ENCODE measurements around the gene NDFIP2.

NDFIP2 gene

GRCh38 chr13:79503473-79504017, 22.6 kb downstream of the NDFIP2 start:
- no peak overlapping the region for H3K9ac ChIP-seq (ENCODE audit: low read length)
- H3K36me3 ChIP-seq (ENCODE audit: control insufficient read depth, insufficient read depth, low read length) = no peaks in the 10 kb centered on the region
- H3K27me3 ChIP-seq (ENCODE audit: control insufficient read depth, insufficient read depth, low read length) = no peaks in the 10 kb centered on the region
- no peak overlapping the region for H3K27ac ChIP-seq (ENCODE audit: low read depth, low read length)
- no peaks in the 10 kb centered on the region for H3K4me1 ChIP-seq (ENCODE audit: control insufficient read depth, insufficient read depth, low read length)
- no peak overlapping the region for H3K4me3 ChIP-seq (ENCODE audit: low read length)

GRCh38 chr13:79508224-79508961, 27.4 kb downstream of the NDFIP2 start:
- H3K36me3 ChIP-seq (ENCODE audit: control insufficient read depth, insufficient read depth, low read length) = no peaks in the 10 kb centered on the region
- no peak overlapping the region for H3K4me3 ChIP-seq (ENCODE audit: low read length)
- H3K27me3 ChIP-seq (ENCODE audit: control insufficient read depth, insufficient read depth, low read length) = no peaks in the 10 kb centered on the region
- no peak overlapping the region for H3K27ac ChIP-seq (ENCODE audit: low read depth, low read length)
- H3K9ac ChIP-seq (ENCODE audit: low read length) = no peak overlapping the region
- no peaks in the 10 kb centered on the region for H3K4me1 ChIP-seq (ENCODE audit: control insufficient read depth, insufficient read depth, low read length)

- H3K4me1 ChIP-seq (ENCODE audit: control insufficient read depth, insufficient read depth, low read length) = no peaks in the 10 kb centered on the region
- H3K4me3 ChIP-seq (ENCODE audit: low read length) = no peak overlapping the region
Observed at GRCh38 chr13:79511611-79512010, 30.7 kb downstream of the NDFIP2 start.

GRCh38 chr13:79512950-79513349, 32.0 kb downstream of the NDFIP2 start:
- no peaks in the 10 kb centered on the region for H3K27me3 ChIP-seq (ENCODE audit: control insufficient read depth, insufficient read depth, low read length)
- no peak overlapping the region for H3K9ac ChIP-seq (ENCODE audit: low read length)
- H3K4me1 ChIP-seq (ENCODE audit: control insufficient read depth, insufficient read depth, low read length) = no peaks in the 10 kb centered on the region
- H3K4me3 ChIP-seq (ENCODE audit: low read length) = no peak overlapping the region
- no peaks in the 10 kb centered on the region for H3K36me3 ChIP-seq (ENCODE audit: control insufficient read depth, insufficient read depth, low read length)
- H3K27ac ChIP-seq (ENCODE audit: low read depth, low read length) = no peak overlapping the region

More at GRCh38 chr13:79511611-79512010, 30.7 kb downstream of the NDFIP2 start:
- Histone ChIP-seq H3K27me3 (ENCODE audit: control insufficient read depth, insufficient read depth, low read length) (no peaks in the 10 kb centered on the region), H3K9ac (ENCODE audit: low read length) (no peak overlapping the region), H3K27ac (ENCODE audit: low read depth, low read length) (no peak overlapping the region), H3K36me3 (ENCODE audit: control insufficient read depth, insufficient read depth, low read length) (no peaks in the 10 kb centered on the region)

GRCh38 chr13:79516595-79516994, 35.6 kb downstream of the NDFIP2 start:
- Histone ChIP-seq H3K36me3 (ENCODE audit: control insufficient read depth, insufficient read depth, low read length) (no peaks in the 10 kb centered on the region), H3K27me3 (ENCODE audit: control insufficient read depth, insufficient read depth, low read length) (no peaks in the 10 kb centered on the region), H3K4me1 (ENCODE audit: control insufficient read depth, insufficient read depth, low read length) (no peaks in the 10 kb centered on the region), H3K27ac (ENCODE audit: low read depth, low read length) (no peak overlapping the region), H3K9ac (ENCODE audit: low read length) (no peak overlapping the region), H3K4me3 (ENCODE audit: low read length) (no peak overlapping the region)

GRCh38 chr13:79519255-79519654, 38.3 kb downstream of the NDFIP2 start:
- Histone ChIP-seq H3K4me1 (ENCODE audit: control insufficient read depth, insufficient read depth, low read length) (no peaks in the 10 kb centered on the region), H3K27ac (ENCODE audit: low read depth, low read length) (no peak overlapping the region), H3K27me3 (ENCODE audit: control insufficient read depth, insufficient read depth, low read length) (no peaks in the 10 kb centered on the region), H3K9ac (ENCODE audit: low read length) (no peak overlapping the region), H3K36me3 (ENCODE audit: control insufficient read depth, insufficient read depth, low read length) (peaks cover 3% of the 10 kb centered on the region), H3K4me3 (ENCODE audit: low read length) (no peak overlapping the region)

GRCh38 chr13:79522583-79522982, 41.6 kb downstream of the NDFIP2 start:
- no peaks in the 10 kb centered on the region for H3K27me3 ChIP-seq (ENCODE audit: control insufficient read depth, insufficient read depth, low read length)
- H3K4me1 ChIP-seq (ENCODE audit: control insufficient read depth, insufficient read depth, low read length) = no peaks in the 10 kb centered on the region
- no peak overlapping the region for H3K4me3 ChIP-seq (ENCODE audit: low read length)
- H3K9ac ChIP-seq (ENCODE audit: low read length) = no peak overlapping the region
- H3K27ac ChIP-seq (ENCODE audit: low read depth, low read length) = no peak overlapping the region
- H3K36me3 ChIP-seq (ENCODE audit: control insufficient read depth, insufficient read depth, low read length) = peaks cover 3% of the 10 kb centered on the region

- Histone ChIP-seq H3K4me3 (ENCODE audit: low read length) (no peak overlapping the region), H3K9ac (ENCODE audit: low read length) (no peak overlapping the region), H3K27me3 (ENCODE audit: control insufficient read depth, insufficient read depth, low read length) (no peaks in the 10 kb centered on the region), H3K4me1 (ENCODE audit: control insufficient read depth, insufficient read depth, low read length) (no peaks in the 10 kb centered on the region), H3K27ac (ENCODE audit: low read depth, low read length) (no peak overlapping the region), H3K36me3 (ENCODE audit: control insufficient read depth, insufficient read depth, low read length) (peaks cover 3% of the 10 kb centered on the region)
Observed at GRCh38 chr13:79525064-79525857, 44.3 kb downstream of the NDFIP2 start.

GRCh38 chr13:79527698-79528097, 46.7 kb downstream of the NDFIP2 start:
- no peaks in the 10 kb centered on the region for H3K36me3 ChIP-seq (ENCODE audit: control insufficient read depth, insufficient read depth, low read length)
- no peaks in the 10 kb centered on the region for H3K4me1 ChIP-seq (ENCODE audit: control insufficient read depth, insufficient read depth, low read length)
- H3K4me3 ChIP-seq (ENCODE audit: low read length) = no peak overlapping the region
- no peaks in the 10 kb centered on the region for H3K27me3 ChIP-seq (ENCODE audit: control insufficient read depth, insufficient read depth, low read length)
- H3K9ac ChIP-seq (ENCODE audit: low read length) = no peak overlapping the region
- H3K27ac ChIP-seq (ENCODE audit: low read depth, low read length) = no peak overlapping the region

GRCh38 chr13:79528356-79528755, 47.4 kb downstream of the NDFIP2 start:
- no peak overlapping the region for H3K4me3 ChIP-seq (ENCODE audit: low read length)
- H3K9ac ChIP-seq (ENCODE audit: low read length) = no peak overlapping the region
- no peak overlapping the region for H3K27ac ChIP-seq (ENCODE audit: low read depth, low read length)
- no peaks in the 10 kb centered on the region for H3K27me3 ChIP-seq (ENCODE audit: control insufficient read depth, insufficient read depth, low read length)
- H3K36me3 ChIP-seq (ENCODE audit: control insufficient read depth, insufficient read depth, low read length) = no peaks in the 10 kb centered on the region
- no peaks in the 10 kb centered on the region for H3K4me1 ChIP-seq (ENCODE audit: control insufficient read depth, insufficient read depth, low read length)

- Histone ChIP-seq H3K4me1 (ENCODE audit: control insufficient read depth, insufficient read depth, low read length) (no peaks in the 10 kb centered on the region), H3K27ac (ENCODE audit: low read depth, low read length) (no peak overlapping the region), H3K9ac (ENCODE audit: low read length) (no peak overlapping the region), H3K36me3 (ENCODE audit: control insufficient read depth, insufficient read depth, low read length) (no peaks in the 10 kb centered on the region), H3K27me3 (ENCODE audit: control insufficient read depth, insufficient read depth, low read length) (no peaks in the 10 kb centered on the region), H3K4me3 (ENCODE audit: low read length) (no peak overlapping the region)
Observed at GRCh38 chr13:79528759-79529191, 47.8 kb downstream of the NDFIP2 start.

- Histone ChIP-seq H3K4me3 (ENCODE audit: low read length) (no peak overlapping the region), H3K36me3 (ENCODE audit: control insufficient read depth, insufficient read depth, low read length) (no peaks in the 10 kb centered on the region), H3K9ac (ENCODE audit: low read length) (no peak overlapping the region), H3K27ac (ENCODE audit: low read depth, low read length) (no peak overlapping the region), H3K27me3 (ENCODE audit: control insufficient read depth, insufficient read depth, low read length) (no peaks in the 10 kb centered on the region), H3K4me1 (ENCODE audit: control insufficient read depth, insufficient read depth, low read length) (no peaks in the 10 kb centered on the region)
Observed at GRCh38 chr13:79529817-79530216, 48.9 kb downstream of the NDFIP2 start.
